ENCODE measurements around the gene TVP23C. TPM values are rescaled to one million over a fixed set of nuclear protein-coding genes. Genes with fewer than 3 reads are reported as not detected.

Gene TVP23C
- total and polyA plus RNA-seq, 2 donors (not counting 3 experiments of a cell fraction or from before 2014, with no cell fraction given), result 6.4 to 36.3 TPM

DNA sequence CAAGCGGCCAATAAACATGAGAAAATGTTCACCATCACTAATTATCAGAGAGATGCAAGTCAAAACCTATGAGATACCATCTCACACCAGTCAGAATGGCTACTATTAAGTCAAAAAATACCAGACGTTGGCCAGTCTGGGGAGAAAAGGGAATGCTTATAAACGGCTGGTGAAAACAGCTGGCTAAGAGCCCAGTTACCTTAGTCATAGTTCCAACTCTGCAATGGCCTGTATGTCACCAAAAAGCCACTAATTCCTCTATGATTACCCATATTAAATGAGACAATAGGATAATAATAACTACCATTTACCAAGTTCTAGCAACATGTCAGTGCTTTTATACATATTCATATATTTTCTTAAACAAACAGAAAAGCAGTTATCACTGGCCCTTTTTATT, 52.9 kb downstream of the TVP23C start:
- dilution Hi-C loops (cut with MboI; ENCODE audit: extremely low pct_ligation_motif_present, low sequenced_read_pairs) (no loop called here), intact Hi-C loops (cut with micrococcal nuclease) (no loop called here)
- BruUV-seq (replicated peaks), result no TSS peak
- H4K20me1 ChIP-seq (replicated peaks; ENCODE audit: control insufficient read depth, extremely low read depth, insufficient read depth, low read length), result no peaks in the 10 kb centered on the region
- H2AFZ ChIP-seq (ENCODE audit: low read depth, low read length), result no peak overlapping the region
- H3K36me3 ChIP-seq (ENCODE audit: control insufficient read depth in 2 of 2, extremely low read depth in 1 of 2, insufficient read depth in 2 of 2, low read length in 2 of 2), result no peaks in the 10 kb centered on the region
- H3K79me2 ChIP-seq (ENCODE audit: control insufficient read depth, insufficient read depth, low read length), result no peaks in the 10 kb centered on the region
- CTCF ChIA-PET, result interaction anchor here (0.9 to 1.8 kb wide), 6 partner anchors 7 to 254 kb away, joined by 3 to 15 read pairs (median 4); no protein-coding TSS in a partner anchor
- no peak for TF ChIP-seq MYC (IDR thresholded peaks at IDR 0.05; ENCODE audit: low read depth, low read length)
- no peak for TF ChIP-seq EZH2 (IDR thresholded peaks at IDR 0.05; ENCODE audit: borderline replicate concordance, low read depth, low read length, severe bottlenecking)
- no peak for TF ChIP-seq GATA2 (IDR thresholded peaks at IDR 0.05; ENCODE audit: insufficient read depth, insufficient read length, low read depth, low read length)
- TF ChIP-seq POLR2A (IDR thresholded peaks at IDR 0.05; ENCODE audit: low read depth, low read length), result no peak
- TF ChIP-seq POLR2AphosphoS5 (IDR thresholded peaks at IDR 0.05; ENCODE audit: insufficient read depth, low read depth, low read length), result no peak
- TF ChIP-seq FOS (IDR thresholded peaks at IDR 0.05; ENCODE audit: borderline replicate concordance, insufficient read depth, low read length), result peak; percentile 39
- TF ChIP-seq JUN (IDR thresholded peaks at IDR 0.05; ENCODE audit: borderline replicate concordance, insufficient read depth, insufficient read length, low read depth), result peak; percentile 39
- no peak for TF ChIP-seq CTCF (IDR thresholded peaks at IDR 0.05; ENCODE audit: extremely low read depth in 1 of 2, insufficient read depth in 1 of 2, low read depth in 1 of 2, low read length in 2 of 2)
- TF ChIP-seq, protein P1, sequence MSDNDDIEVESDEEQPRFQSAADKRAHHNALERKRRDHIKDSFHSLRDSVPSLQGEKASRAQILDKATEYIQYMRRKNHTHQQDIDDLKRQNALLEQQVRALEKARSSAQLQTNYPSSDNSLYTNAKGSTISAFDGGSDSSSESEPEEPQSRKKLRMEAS (IDR thresholded peaks at IDR 0.05; ENCODE audit: insufficient read depth, insufficient read length), result no peak
- H3K27ac ChIP-seq (ENCODE audit: insufficient read depth, low read depth, low read length), result peak overlapping the region; percentile 23
- no peaks in the 10 kb centered on the region for H3K9me1 ChIP-seq (replicated peaks; ENCODE audit: control insufficient read depth, extremely low read depth, insufficient read depth, low read length)
- H3K4me3 ChIP-seq (replicated peaks in 1 of 3; ENCODE audit: insufficient read depth in 1 of 3, low read depth in 1 of 3, low read length in 3 of 3), result no peak overlapping the region
- POLR2A ChIA-PET, result no interaction called here
- H3K9me3 ChIP-seq (replicated peaks; ENCODE audit: control insufficient read depth, insufficient read depth, low read length), result no peaks in the 10 kb centered on the region
- FAIRE-seq (peak; percentile 80), DNase-seq (ENCODE audit: low read depth, low spot score) (peak; percentile 79)
- H3K4me2 ChIP-seq (ENCODE audit: insufficient read depth, low read length), result no peak overlapping the region
- H3K27me3 ChIP-seq (ENCODE audit: control insufficient read depth in 2 of 2, insufficient read depth in 2 of 2, low read length in 2 of 2), result no peaks in the 10 kb centered on the region
- H3K9ac ChIP-seq (replicated peaks; ENCODE audit: extremely low read depth, insufficient read depth, low read length), result no peak overlapping the region
- H3K4me1 ChIP-seq (ENCODE audit: control insufficient read depth, extremely low read depth, insufficient read depth, low read length), result peaks cover 15% of the 10 kb centered on the region

All from endothelial cell of umbilical vein (primary cell).